Activated T-helper 9 cell treated with anti-CD3 and anti-CD28 coated beads, Interleukin-2, amount 50 U/mL, for 16 hours (primary cell): ENCODE data around the gene DPM2.

ENCODE experiments used
- DNase-seq: peaks from one replicate; pipeline ENCODE4 v3.0.0-alpha.2; 2020; ENCODE audit warnings: low read depth

DPM2 gene

DNA sequence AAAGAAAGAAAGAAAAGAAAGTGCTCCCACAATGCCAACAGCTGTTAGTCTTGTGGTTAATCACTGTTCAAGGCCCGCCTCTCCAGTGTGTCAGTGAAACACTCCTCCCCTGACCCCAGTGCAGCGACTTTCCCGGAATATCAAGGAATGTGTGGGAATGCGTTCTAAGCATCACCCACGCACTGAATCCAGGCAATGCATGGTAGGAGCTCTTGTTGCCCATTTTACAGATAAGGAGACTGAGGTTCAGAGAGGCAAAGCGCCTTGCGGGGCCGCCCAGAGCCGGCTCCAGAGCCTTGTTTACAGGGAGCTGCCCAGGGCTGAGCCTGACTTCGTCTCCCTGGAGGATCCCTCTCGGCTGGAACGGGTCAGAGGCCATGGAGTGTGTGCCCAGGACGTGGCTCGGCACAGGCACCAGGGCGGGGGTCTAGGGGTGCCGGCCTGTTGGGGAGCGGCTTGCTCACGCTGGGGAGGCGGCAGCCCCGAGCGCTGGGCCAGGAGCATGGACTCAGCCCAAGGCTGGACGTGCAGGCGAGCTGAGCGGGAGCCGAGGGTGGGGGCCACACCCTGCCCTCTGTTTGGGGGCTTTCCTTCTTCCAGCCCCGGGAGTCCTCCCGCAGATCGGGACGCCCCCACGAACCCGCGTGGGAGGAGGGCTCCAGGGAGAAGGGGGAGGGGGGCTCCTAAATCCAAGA, 39.1 kb downstream of the DPM2 start:
- DNase-seq: no peak

DNA sequence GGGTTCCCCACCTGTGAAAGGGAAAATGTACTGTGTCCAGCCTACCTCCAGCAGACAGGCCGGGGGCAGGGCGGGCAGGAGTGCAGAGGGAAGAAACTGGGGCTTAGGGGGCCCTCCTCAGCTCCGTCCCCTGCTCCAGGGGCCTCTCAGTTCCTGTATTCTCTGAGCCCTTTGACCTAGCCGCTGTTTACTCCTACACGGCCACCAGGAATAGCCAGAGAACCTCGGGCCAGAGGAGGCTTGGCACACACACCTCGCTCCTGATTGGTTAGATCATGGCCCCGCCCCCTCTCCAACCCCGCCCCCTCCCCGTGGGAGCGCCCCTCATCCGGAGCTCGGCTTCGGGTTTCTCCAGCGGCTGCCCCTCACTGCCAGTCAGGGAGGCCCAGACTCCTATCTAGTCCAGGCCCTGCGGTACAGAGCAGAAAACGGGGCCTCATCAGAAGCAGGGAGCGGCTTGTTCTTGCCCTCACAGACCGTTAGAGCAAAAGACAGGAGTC, 40.4 kb downstream of the DPM2 start:
- no peak for DNase-seq

DNA sequence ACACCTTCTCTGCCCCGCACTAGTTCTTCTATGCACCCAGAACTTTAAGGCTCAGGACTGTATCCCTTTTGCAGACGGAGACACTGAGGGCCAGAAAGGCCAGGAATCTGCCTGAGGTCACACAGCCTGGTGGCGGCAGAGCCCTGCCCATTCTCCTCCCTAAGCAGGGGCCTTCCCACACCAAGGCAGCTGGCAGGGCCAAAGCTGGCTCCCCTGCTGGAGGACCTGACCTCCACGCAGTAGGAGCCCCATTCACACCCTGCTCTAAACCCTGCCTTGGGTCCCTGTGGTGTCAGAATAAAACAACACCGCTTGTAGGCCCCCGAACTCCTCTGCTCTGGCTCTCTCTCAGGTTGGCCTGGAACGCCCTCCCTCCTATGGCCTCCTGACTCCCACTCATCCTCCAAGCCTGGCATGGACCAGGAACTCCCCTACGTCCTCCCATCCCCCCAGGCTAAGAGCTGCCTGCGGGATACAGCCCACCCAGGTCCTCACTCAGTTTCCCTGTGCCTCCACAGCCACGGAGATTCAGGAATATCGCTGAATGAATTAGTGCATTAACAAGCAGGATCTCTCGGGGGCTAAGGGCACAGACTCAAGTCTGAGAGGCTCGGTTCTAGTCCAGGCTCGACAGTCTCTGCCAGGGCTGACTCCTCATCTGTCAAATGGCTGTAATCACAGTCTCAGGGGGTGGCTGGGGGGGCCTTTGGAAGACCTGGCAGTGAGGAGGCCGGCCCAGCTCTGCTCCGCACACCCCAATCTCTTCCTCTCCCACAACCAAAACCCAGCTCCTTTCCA, 41.1 kb downstream of the DPM2 start:
- no peak for DNase-seq

DNA sequence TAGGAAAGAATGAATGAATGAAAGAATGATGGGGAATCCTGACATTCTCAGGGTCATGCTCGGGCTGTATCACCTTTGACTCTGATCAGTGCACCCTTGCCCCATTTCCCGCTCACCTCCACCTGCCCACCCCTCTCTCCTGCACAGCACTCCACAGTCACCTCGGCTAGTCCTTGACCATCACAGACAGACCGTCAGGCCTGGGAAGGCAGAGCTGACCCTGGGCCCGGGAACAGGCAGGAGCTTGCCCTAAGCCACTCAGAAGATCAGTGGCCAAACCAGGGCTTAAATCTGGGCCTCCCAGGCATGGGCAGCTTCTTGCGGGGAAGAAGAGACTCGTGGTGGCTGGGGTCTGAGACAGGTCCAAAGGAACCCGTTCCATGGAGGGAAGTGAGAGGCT, 41.8 kb downstream of the DPM2 start:
- no peak for DNase-seq

DNA sequence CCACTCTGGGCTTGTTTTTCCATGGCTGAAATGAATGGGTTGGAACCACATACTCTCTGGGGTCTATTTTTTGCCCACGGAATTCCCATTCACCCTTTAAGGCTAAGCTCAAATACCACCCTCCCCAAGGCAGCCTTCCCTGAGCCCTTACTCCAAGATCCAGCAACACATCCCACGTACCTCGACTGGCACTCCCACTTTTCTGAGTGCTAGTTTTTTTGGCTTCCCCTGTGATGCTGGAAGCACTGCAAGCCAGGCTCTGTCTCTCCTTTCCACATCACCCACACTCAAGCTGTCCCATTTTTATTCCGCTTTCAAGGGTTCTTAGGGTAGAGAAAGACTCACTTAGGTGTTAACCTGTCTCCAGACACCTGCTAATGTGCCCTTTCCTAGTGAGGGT, 44.3 kb downstream of the DPM2 start:
- no peak for DNase-seq

DNA sequence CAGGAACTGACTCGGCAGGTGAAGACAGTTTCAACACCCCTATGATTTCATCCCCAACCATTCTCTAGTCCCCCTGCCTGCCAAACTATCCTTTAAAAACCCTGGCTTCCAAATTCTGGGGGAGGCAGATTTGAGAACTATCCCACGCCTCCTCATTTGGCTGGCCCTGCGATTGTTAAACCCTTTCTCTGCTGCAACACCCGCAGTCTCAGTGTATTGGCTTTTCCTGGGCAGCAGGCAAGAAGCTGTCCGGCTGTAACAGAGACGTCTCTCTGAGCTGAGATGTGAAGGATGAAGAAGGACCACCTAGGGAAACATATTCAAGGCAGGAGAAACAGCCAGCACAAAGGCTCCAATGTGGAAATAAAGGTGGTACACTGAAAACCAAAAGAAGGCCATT, 44.8 kb downstream of the DPM2 start:
- no peak for DNase-seq

DNA sequence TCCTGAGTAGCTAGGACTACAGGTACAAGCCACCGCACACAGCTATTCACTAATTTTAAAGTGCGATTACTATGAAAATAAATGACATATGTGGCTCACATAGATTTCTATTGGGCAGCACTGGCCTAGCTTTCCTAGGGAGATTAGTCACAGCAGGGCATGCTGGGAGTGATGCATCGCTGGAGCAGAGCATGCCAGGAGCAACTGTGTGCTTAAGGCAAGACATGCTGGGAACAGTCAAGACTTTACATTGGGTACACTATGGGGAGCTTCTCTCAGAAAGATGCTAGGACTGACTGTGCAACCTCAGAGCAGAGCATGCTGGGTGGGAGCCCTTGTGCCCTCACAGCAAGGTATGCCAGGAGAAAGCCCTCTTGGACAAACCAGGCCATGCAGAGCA, 47.6 kb downstream of the DPM2 start:
- DNase-seq: no peak

DNA sequence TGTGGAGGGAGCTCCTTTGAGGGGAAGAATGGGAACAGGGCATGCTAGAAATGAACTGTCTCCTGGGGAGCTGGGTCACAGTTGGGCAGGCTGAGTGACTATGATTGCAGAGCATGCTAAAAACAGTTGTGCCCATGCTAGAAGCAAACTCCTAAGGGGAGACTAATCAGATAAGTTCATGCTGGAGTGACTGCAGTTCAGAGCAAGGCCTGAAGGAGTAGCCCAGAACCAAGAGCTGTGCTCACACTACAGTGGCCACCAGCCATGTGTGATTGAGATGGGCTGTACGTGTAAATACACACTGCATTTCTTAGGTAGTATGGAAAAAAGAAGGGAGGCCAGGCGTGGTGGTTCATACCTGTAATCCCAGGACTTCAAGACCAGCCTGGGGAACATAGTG, 49.9 kb downstream of the DPM2 start:
- DNase-seq: no peak

DNA sequence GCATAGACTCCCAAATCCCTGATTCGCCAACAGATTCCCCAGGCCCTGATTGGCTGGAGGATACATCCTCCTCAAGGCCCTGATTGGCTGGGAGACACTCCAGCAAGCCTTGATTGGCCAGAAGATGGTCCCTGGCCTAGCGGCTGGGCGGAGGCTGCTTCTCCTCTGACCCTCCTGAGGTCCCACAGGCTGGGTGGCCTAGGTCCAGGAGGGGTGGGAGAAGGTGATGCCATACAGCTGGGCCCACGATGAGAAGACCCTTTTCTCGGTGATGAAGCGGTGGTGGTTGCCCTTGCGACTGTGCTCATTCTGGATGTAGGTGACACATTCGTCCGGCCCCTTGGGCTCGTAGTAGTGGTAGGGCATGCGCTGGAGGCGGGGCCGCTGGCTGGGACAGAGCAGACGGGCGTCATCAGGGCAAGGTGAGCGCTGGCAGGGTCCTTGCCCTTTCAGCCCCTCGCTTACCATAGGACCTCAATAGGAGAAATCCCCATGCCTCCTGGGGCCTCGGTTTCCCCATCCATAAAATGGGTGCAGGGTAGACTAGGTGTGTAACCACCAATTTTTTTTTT, 51.2 kb downstream of the DPM2 start:
- no peak for DNase-seq

DNA sequence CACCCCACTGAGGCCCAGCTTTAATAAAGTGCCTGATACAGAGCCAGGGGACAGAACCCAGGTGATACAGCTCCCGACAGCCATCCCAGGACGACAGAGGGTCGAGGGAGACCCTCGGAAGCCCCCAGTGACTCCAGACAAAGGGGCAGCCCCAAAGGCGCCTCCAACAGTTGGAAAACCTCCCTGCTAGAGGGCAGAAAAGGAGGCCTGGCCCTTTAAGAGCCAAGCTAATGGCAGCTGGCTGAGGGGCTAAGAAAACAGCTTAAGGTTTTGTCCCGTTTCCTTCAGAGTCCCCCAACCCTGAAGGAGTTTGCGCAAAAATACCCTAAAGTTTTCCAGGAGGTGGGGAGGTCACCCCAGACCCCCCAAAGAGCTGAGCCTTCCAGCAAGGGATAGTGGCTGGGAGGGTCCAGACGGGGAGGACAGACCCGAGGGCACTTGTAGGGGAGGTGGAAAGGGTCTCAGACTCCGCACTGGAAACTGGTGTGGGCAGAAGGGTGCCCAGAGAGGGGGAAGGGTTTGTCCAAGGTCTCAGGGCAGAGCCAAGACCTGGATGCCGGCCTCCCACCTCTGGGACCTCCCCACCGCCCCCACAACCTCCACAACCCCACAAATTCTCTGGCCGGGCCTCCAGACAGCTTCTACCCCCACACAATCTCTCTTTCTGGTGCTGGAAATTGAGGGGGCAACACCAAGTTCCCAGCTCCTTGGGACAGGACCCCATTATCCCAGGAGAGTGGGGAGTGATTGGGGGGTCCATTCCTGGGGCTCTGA, 52.0 kb downstream of the DPM2 start:
- DNase-seq: no peak
